GM12873 (cell line): Measurements from ENCODE around the gene CR1L.

Source experiments
- CTCF ChIP-seq: IDR thresholded peaks from 2 replicates; pipeline ENCODE4 v1.5.1; 2012; ENCODE audit warnings: low read depth, mild to moderate bottlenecking, moderate library complexity, low read length, control low read depth; ENCODE audit not compliant: insufficient read depth; ENCODE audit errors: missing control alignments

The CR1L gene

GRCh38 chr1:207626972-207627337, 18.0 kb upstream of the CR1L start:
- TF ChIP-seq CTCF: no peak

GRCh38 chr1:207627496-207627895, 17.4 kb upstream of the CR1L start:
- TF ChIP-seq CTCF: no peak

GRCh38 chr1:207628776-207629175, 16.2 kb upstream of the CR1L start:
- TF ChIP-seq CTCF: no peak

- no peak for TF ChIP-seq CTCF
These were observed 13.8 kb upstream of the CR1L start for GRCh38 chr1:207631137-207631536.

- TF ChIP-seq CTCF: no peak
These were observed 11.7 kb upstream of the CR1L start for GRCh38 chr1:207633226-207633625.

- TF ChIP-seq CTCF: no peak
These were observed 624 bp upstream of the CR1L start for GRCh38 chr1:207644166-207644851.

GRCh38 chr1:207645635-207646081, 725 bp downstream of the CR1L start:
- TF ChIP-seq CTCF: no peak
